Measurements from ENCODE around the gene TMEM52. TPM values are rescaled to one million over a fixed set of nuclear protein-coding genes. Genes with fewer than 3 reads are reported as not detected.

Gene TMEM52
- total and polyA plus RNA-seq, 2 of the 13 experiments (the other 11 are each of a cell fraction or from before 2014, with no cell fraction given): 13.2 to 18.7 TPM

DNA sequence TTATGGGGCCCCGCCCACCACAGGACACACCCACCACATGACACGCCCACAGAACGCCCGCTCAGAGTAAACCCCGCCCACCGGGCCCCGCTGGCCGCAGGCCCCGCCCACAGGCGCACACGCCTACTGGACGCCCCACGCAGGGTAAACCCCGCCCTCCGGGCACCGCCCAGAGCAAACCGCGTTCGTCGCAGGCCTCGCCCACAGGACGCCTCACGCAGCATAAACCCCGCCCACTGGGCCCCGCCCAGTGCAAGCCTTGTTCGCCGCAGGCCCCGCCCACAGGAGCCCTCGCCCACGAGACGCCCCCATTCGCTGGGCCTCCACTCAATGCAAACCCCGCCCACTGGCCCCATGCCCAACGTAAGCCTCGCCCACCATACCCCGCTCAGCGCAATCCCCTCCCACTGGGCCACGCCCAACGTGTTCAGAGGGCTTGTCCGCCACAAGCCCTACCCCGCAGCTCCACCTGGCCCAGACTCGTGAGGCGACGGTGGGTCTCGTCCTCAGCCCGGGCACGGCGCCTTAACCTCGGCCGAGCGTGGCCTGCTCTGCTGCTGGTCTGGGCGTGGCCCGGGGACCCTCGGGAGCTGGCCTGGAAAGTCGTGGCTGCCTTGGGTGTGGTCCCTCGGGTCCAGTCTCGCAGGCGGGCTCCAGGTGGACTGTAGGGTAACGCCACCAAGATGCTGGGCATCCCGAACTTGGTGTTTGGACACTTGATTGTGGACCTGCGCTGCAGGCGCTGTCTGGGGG lies 401 bp upstream of the TMEM52 start (continued):
- TF ChIP-seq, protein P1, sequence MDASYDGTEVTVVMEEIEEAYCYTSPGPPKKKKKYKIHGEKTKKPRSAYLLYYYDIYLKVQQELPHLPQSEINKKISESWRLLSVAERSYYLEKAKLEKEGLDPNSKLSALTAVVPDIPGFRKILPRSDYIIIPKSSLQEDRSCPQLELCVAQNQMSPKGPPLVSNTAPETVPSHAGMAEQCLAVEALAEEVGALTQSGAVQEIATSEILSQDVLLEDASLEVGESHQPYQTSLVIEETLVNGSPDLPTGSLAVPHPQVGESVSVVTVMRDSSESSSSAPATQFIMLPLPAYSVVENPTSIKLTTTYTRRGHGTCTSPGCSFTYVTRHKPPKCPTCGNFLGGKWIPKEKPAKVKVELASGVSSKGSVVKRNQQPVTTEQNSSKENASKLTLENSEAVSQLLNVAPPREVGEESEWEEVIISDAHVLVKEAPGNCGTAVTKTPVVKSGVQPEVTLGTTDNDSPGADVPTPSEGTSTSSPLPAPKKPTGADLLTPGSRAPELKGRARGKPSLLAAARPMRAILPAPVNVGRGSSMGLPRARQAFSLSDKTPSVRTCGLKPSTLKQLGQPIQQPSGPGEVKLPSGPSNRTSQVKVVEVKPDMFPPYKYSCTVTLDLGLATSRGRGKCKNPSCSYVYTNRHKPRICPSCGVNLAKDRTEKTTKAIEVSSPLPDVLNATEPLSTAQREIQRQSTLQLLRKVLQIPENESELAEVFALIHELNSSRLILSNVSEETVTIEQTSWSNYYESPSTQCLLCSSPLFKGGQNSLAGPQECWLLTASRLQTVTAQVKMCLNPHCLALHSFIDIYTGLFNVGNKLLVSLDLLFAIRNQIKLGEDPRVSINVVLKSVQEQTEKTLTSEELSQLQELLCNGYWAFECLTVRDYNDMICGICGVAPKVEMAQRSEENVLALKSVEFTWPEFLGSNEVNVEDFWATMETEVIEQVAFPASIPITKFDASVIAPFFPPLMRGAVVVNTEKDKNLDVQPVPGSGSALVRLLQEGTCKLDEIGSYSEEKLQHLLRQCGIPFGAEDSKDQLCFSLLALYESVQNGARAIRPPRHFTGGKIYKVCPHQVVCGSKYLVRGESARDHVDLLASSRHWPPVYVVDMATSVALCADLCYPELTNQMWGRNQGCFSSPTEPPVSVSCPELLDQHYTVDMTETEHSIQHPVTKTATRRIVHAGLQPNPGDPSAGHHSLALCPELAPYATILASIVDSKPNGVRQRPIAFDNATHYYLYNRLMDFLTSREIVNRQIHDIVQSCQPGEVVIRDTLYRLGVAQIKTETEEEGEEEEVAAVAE (CRISPR knock-in tag; IDR thresholded peaks at IDR 0.05; ENCODE audit: borderline replicate concordance): no peak
- TF ChIP-seq KLF16 (CRISPR knock-in tag; IDR thresholded peaks at IDR 0.05) (0 out of 4 replicates have a peak, but pooled peaks have one; percentile 31 to 60), ZNF709 (CRISPR knock-in tag; IDR thresholded peaks at IDR 0.05) (no peak), GTF3A (CRISPR knock-in tag; conservative IDR thresholded peaks at IDR 0.05) (no peak), MED13 (CRISPR knock-in tag; IDR thresholded peaks at IDR 0.05) (0 out of 2 replicates have a peak, but pooled peaks have one; percentile 36), KDM5A (IDR thresholded peaks at IDR 0.05; ENCODE audit: borderline replicate concordance, low read length) (no peak), ZNF781 (CRISPR knock-in tag; IDR thresholded peaks at IDR 0.05; ENCODE audit: borderline replicate concordance, not compliant biosample characterization) (no peak), PITX1 (CRISPR knock-in tag; IDR thresholded peaks at IDR 0.05) (0 out of 2 replicates have a peak, but pooled peaks have one; percentile 58), HNRNPUL1 (IDR thresholded peaks at IDR 0.05; ENCODE audit: low read depth, low read length) (no peak; the same call in 1 of the 2 replicates)
- TF ChIP-seq, protein P2, sequence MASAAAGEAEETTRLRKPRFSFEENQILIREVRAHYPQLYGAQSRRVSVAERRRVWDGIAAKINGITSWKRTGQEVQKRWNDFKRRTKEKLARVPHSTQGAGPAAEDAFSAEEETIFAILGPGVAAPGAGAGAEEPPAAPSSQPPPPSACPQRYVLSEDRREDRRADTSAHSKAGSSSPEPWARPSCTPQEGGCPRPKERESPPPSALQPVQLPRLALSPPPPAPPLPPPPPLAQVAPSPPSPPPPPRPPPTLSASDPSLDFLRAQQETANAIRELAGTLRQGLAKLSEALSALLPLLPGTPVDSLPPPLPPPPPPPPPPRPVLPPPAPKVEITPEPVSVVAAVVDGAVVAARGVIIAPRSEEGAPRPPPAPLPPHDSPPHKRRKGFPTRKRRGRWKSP (CRISPR knock-in tag; IDR thresholded peaks at IDR 0.05): 0 out of 2 replicates have a peak, but pooled peaks have one; percentile 48
- TF ChIP-seq, protein P3, sequence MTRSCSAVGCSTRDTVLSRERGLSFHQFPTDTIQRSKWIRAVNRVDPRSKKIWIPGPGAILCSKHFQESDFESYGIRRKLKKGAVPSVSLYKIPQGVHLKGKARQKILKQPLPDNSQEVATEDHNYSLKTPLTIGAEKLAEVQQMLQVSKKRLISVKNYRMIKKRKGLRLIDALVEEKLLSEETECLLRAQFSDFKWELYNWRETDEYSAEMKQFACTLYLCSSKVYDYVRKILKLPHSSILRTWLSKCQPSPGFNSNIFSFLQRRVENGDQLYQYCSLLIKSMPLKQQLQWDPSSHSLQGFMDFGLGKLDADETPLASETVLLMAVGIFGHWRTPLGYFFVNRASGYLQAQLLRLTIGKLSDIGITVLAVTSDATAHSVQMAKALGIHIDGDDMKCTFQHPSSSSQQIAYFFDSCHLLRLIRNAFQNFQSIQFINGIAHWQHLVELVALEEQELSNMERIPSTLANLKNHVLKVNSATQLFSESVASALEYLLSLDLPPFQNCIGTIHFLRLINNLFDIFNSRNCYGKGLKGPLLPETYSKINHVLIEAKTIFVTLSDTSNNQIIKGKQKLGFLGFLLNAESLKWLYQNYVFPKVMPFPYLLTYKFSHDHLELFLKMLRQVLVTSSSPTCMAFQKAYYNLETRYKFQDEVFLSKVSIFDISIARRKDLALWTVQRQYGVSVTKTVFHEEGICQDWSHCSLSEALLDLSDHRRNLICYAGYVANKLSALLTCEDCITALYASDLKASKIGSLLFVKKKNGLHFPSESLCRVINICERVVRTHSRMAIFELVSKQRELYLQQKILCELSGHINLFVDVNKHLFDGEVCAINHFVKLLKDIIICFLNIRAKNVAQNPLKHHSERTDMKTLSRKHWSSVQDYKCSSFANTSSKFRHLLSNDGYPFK (CRISPR knock-in tag; IDR thresholded peaks at IDR 0.05; ENCODE audit: borderline replicate concordance): no peak; the same call in 1 of the 2 replicates
- TF ChIP-seq, protein P4, sequence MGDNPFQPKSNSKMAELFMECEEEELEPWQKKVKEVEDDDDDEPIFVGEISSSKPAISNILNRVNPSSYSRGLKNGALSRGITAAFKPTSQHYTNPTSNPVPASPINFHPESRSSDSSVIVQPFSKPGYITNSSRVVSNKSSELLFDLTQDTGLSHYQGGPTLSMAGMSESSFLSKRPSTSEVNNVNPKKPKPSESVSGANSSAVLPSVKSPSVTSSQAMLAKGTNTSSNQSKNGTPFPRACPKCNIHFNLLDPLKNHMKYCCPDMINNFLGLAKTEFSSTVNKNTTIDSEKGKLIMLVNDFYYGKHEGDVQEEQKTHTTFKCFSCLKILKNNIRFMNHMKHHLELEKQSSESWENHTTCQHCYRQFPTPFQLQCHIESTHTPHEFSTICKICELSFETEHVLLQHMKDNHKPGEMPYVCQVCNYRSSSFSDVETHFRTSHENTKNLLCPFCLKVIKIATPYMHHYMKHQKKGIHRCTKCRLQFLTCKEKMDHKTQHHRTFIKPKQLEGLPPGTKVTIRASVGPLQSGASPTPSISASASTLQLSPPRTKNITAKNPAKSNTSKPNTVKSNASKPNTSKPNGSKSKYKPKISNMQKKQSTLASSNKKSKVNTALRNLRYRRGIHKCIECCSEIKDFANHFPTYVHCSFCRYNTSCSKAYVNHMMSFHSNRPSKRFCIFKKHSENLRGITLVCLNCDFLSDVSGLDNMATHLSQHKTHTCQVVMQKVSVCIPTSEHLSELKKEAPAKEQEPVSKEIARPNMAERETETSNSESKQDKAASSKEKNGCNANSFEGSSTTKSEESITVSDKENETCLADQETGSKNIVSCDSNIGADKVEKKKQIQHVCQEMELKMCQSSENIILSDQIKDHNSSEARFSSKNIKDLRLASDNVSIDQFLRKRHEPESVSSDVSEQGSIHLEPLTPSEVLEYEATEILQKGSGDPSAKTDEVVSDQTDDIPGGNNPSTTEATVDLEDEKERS (CRISPR knock-in tag; IDR thresholded peaks at IDR 0.05): 0 out of 2 replicates have a peak, but pooled peaks have one; percentile 13
- TF ChIP-seq, protein P5, sequence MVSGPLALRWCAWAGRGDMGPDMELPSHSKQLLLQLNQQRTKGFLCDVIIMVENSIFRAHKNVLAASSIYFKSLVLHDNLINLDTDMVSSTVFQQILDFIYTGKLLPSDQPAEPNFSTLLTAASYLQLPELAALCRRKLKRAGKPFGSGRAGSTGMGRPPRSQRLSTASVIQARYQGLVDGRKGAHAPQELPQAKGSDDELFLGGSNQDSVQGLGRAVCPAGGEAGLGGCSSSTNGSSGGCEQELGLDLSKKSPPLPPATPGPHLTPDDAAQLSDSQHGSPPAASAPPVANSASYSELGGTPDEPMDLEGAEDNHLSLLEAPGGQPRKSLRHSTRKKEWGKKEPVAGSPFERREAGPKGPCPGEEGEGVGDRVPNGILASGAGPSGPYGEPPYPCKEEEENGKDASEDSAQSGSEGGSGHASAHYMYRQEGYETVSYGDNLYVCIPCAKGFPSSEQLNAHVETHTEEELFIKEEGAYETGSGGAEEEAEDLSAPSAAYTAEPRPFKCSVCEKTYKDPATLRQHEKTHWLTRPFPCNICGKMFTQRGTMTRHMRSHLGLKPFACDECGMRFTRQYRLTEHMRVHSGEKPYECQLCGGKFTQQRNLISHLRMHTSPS (CRISPR knock-in tag; IDR thresholded peaks at IDR 0.05; ENCODE audit: low read depth): peak; percentile 54; the same call in 1 of the 2 replicates
